Smooth muscle cell of the coronary artery (primary cell): ENCODE measurements around the gene SPG11. TPM values are rescaled to one million over a fixed set of nuclear protein-coding genes. Genes with fewer than 3 reads are reported as not detected.

ENCODE experiments used
- total RNA-seq: library from RNA; depleted of rRNA; stranded (reverse); fragments of >200 nt; gene quantifications from 2 replicates; pipeline ENCODE4 v1.2.3, GENCODE V29; 2014; ENCODE audit warnings: low replicate concordance

Gene SPG11, protein sequence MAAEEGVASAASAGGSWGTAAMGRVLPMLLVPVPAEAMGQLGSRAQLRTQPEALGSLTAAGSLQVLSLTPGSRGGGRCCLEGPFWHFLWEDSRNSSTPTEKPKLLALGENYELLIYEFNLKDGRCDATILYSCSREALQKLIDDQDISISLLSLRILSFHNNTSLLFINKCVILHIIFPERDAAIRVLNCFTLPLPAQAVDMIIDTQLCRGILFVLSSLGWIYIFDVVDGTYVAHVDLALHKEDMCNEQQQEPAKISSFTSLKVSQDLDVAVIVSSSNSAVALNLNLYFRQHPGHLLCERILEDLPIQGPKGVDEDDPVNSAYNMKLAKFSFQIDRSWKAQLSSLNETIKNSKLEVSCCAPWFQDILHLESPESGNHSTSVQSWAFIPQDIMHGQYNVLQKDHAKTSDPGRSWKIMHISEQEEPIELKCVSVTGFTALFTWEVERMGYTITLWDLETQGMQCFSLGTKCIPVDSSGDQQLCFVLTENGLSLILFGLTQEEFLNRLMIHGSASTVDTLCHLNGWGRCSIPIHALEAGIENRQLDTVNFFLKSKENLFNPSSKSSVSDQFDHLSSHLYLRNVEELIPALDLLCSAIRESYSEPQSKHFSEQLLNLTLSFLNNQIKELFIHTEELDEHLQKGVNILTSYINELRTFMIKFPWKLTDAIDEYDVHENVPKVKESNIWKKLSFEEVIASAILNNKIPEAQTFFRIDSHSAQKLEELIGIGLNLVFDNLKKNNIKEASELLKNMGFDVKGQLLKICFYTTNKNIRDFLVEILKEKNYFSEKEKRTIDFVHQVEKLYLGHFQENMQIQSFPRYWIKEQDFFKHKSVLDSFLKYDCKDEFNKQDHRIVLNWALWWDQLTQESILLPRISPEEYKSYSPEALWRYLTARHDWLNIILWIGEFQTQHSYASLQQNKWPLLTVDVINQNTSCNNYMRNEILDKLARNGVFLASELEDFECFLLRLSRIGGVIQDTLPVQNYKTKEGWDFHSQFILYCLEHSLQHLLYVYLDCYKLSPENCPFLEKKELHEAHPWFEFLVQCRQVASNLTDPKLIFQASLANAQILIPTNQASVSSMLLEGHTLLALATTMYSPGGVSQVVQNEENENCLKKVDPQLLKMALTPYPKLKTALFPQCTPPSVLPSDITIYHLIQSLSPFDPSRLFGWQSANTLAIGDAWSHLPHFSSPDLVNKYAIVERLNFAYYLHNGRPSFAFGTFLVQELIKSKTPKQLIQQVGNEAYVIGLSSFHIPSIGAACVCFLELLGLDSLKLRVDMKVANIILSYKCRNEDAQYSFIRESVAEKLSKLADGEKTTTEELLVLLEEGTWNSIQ (N-terminal part only)
- total RNA-seq: 42.8 and 81.3 TPM in 2 replicates

DNA sequence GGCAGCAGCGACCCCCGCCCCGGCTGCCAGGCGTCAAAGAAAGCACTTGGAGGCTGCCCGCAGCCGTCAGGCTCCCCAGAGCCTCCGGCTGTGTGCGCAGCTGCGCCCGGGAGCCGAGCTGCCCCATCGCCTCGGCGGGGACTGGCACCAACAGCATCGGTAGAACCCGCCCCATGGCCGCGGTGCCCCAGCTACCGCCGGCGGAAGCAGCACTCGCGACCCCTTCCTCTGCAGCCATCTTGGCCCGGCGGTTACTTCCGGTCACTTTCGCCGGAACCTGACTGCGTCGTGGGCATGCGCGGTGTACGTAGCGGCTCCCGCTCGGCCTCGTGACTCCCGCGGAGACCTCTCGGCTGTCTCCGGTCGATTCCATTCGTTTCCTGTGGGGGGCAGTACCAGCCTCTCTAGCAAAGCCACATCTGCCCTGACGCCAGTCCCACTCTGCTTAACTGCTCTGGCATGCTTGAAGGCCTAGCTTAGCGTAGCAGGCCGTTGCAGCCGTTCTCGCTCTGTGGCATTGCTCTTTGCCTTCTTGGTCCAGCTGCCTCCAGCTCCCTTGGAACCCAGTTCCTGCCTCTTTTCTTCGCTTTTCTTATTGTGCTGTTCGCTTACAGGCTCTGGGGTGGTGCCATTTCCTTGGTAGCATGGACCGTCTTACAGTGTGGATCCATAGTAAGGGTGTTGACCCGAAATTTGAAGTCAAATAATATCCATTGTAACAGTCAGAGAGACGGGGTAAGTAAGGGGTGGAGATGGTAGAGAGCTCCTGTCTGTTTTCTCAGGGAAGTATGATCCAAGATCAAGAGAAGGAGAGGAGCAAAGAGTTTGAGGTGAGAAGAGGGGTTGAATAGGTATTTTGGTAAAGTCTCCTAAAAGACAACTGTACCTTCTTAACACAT, at the start of gene SPG11:
SPG11 (minus strand) TSS at position 253 of the 899 bp plus-strand sequence; CDS start at position 238, 15 bp downstream.

DNA sequence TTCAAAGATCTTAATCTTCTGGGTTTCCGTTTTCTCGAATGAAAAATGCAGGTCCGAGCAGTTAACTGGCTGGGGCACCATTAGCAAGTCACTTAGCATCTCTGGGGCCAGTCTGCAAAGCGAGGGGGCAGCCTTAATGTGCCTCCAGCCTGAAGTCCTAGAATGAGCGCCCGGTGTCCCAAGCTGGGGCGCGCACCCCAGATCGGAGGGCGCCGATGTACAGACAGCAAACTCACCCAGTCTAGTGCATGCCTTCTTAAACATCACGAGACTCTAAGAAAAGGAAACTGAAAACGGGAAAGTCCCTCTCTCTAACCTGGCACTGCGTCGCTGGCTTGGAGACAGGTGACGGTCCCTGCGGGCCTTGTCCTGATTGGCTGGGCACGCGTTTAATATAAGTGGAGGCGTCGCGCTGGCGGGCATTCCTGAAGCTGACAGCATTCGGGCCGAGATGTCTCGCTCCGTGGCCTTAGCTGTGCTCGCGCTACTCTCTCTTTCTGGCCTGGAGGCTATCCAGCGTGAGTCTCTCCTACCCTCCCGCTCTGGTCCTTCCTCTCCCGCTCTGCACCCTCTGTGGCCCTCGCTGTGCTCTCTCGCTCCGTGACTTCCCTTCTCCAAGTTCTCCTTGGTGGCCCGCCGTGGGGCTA, 47.8 kb upstream of the SPG11 start, which contains the start of the genes B2M and PATL2:
B2M (plus strand) TSS at position 422 of the 647 bp plus-strand sequence; CDS start at position 452, 30 bp downstream.
PATL2 (minus strand) TSS at position 228 of the 647 bp plus-strand sequence. CDS start 34,833 bp downstream, outside the sequence.

DNA sequence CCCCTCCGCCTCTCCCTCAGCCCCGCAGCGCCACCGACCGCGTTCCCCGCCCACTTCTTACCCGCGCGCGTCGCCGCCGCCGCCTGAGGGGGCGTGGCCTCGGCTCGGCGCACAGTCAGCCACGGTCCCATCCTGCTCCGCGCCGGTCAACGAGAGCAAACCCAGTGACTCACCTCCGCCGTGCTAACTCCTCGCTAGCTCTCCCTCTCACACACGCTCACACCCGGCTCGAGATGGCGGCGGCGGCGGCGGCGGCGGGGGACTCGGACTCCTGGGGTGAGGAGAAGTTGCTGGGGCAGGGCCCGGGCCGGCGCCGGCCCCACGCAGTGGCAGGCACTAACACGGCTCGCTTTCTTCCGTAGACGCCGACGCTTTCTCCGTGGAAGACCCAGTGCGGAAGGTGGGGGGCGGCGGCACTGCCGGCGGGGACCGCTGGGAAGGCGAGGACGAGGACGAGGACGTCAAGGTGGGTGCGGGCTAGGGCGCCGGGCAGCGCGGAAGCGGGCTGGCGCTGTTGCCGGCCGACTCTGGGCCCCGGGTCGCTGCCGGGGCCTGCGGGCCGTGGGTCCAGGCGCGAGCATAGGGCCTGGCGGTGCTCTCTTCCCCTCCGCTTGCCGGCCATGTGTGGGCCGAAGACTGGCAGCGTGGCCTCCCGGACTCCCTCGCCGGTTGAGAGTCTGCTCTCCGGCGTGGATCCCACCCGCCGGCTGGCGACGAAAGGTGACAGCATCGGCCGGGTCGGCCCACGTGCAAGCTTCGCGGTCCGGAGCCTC, 126.3 kb downstream of the SPG11 start, which contains the start of gene EIF3J:
EIF3J (plus strand) TSS at position 186 of the 773 bp plus-strand sequence; CDS start at position 234, 48 bp downstream.

Other genes with a start within 250 kb of the SPG11 start
- 56.4 and 64.3 TPM in 2 replicates for gene CTDSPL2, start 236.0 kb downstream of the SPG11 start, total RNA-seq
- 11.2 and 31.8 TPM in 2 replicates for gene EIF3J, start 126.5 kb downstream of the SPG11 start, total RNA-seq
- 0.08 and 0.82 TPM in 2 replicates for gene PATL2, start 47.7 kb upstream of the SPG11 start, total RNA-seq
- 1,763 and 2,678 TPM in 2 replicates for gene B2M, start 47.9 kb upstream of the SPG11 start, total RNA-seq
- gene TRIM69, start 72.9 kb upstream of the SPG11 start, total RNA-seq: 7.3 and 18.1 TPM in 2 replicates